GM10266 (cell line): ENCODE data around the gene CORIN.

Source experiments
- DNase-seq: peaks from one replicate; pipeline ENCODE4 v3.0.0; 2012; ENCODE audit errors: extremely low spot score
- TF ChIP-seq, protein P1 (sequence below): IDR thresholded peaks from 2 replicates; pipeline ENCODE4 v1.5.1; 2012; ENCODE audit warnings: mild to moderate bottlenecking, low read depth; ENCODE audit not compliant: control insufficient read depth, insufficient read depth; ENCODE audit errors: missing control alignments

Gene CORIN

DNA sequence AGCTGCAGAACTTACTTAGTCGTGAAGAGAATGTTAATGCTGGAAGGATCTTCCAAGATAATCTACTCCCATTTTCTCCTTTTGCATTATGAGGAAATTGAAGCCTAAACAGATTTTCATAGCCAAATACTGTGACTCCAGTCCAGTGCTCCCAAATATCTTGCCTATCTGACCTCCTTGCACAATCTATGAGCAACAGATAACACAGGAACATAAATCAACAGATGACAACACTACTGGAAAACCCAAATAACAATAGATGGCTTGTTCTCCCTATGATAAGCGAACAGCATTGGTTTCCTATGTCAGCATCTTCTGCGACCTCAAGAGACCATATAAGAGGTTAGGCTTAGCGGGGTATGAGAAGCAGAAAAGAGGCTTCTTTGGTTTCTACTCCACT is 88.0 kb downstream of the CORIN start:
- TF ChIP-seq, protein P1, sequence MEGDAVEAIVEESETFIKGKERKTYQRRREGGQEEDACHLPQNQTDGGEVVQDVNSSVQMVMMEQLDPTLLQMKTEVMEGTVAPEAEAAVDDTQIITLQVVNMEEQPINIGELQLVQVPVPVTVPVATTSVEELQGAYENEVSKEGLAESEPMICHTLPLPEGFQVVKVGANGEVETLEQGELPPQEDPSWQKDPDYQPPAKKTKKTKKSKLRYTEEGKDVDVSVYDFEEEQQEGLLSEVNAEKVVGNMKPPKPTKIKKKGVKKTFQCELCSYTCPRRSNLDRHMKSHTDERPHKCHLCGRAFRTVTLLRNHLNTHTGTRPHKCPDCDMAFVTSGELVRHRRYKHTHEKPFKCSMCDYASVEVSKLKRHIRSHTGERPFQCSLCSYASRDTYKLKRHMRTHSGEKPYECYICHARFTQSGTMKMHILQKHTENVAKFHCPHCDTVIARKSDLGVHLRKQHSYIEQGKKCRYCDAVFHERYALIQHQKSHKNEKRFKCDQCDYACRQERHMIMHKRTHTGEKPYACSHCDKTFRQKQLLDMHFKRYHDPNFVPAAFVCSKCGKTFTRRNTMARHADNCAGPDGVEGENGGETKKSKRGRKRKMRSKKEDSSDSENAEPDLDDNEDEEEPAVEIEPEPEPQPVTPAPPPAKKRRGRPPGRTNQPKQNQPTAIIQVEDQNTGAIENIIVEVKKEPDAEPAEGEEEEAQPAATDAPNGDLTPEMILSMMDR, result no peak
- DNase-seq, result no peak

GRCh38 chr4:47749060-47749459 is 88.8 kb downstream of the CORIN start:
- TF ChIP-seq, protein P1, result no peak
- no peak for DNase-seq

DNA sequence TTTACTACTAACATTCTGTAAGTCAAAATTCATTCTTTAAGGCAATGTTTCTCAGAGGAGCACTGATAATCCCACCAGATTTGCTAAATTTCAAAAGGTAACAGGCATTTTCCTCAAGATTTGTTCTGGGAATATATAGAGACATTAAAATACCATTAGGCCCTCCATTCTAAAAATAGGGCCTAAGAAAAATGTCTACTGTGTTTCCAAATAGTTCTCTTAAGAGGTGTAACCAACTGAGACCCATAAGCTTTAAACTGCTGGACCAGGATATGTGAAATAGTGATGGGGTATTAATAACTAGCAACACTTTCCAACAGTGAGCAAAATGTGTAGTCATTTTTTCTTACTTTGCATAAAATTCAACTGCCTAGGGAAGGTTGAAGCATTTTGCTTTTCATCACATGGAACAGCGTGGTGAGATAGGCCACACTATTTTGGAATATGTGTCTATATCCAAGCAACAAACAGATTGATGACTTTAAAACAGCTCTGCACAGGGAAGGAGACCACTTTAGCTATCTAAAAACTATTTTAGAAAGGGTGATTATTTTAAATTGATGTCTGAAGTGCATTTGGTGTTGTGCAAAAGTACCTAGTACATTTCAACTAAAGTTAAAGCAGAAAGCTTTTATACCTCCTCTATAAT is 89.9 kb downstream of the CORIN start:
- TF ChIP-seq, protein P1, result no peak
- no peak for DNase-seq

DNA sequence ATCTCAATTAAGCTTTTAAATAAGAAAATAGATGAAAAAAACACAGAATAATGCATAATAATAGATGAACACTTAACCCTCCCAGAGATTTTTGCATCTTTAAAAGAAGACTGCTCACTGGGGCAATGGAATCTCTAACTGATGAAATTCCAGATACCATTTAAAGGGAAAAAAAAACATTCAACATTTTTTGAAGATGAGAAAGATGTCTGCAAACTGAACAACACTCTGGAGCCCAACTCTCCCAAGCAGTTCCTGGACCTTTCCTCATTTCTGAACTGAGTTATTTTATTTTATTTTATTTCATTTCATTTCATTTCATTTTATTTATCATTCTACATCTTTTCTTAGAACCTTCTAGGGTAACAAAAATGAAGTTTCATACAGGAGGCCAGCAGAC is 90.7 kb downstream of the CORIN start:
- TF ChIP-seq, protein P1, result no peak
- no peak for DNase-seq

DNA sequence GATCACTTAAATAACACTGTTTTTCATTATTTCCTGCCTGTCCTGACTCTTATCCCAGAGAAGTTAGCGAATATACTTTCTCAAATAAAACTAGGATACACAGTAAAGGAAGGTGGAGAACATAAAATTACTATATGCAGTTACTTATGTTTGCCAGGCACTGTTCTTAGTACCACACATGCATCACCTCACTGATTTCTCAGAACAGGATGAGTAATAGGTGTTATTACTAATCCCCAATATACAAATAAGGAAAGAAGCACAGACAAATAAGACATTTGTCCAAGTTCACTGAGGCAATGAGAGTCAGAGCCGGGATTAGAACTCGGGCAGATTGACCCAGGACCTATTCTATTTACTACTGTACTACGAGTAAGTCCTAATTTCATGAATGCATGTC is 91.7 kb downstream of the CORIN start:
- TF ChIP-seq, protein P1, result no peak
- no peak for DNase-seq

DNA sequence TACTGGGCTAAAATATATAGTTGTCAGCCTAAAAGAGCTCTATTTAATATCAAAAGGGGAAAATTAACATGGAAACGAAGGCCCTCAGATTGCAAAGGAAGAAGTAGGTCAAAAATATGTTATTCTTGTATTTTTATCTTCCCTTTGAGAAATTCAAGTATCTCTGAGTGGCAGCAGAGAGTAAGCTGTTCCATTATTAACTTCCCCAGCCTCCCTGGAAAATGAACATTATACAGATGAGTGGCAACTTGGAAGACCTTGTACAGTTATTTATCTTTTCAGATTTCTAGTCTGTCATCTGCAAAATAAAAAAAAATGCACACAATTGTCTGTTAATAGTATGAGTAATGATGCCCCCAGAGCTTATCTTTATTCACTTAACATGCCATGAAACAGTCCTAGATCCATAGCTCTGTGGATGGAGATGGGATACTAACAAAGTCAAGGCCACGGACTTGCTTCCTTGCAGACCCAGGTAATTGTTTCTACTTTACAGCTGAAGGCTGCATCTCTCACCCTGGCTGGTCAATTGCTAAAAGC is 93.0 kb downstream of the CORIN start:
- TF ChIP-seq, protein P1, result no peak
- no peak for DNase-seq

DNA sequence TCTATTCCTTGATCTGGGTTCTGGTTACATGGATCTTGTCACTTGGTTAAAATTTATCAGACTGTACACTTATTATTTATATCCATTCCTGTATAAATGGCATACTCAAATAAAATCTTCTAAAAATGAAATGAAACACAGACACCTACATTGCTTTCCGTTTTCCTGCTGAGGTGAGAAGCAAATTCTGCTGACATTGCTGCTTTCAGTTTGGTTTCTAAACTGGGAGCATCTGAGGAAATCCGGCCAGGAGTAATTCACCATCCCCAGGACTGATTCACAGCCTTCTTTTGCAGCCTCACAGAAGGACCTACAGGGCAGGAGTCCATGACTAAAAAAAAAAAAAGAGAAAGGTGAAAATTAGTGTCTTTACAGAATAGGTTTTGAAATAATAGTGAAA is 93.6 kb downstream of the CORIN start:
- DNase-seq, result no peak
- TF ChIP-seq, protein P1, result no peak
